WTC11 (cell line): Measurements from ENCODE around the gene KDM2A. TPM values are rescaled to one million over a fixed set of nuclear protein-coding genes. Genes with fewer than 3 reads are reported as not detected.

Experiments used
- ATAC-seq: fragments of 200-7000 bp; cut with Tn5 transposase; 2 replicates; pipeline ENCODE4 v1.10.0; 2021; ENCODE audit warnings: mild to moderate bottlenecking, moderate library complexity
- CTCF ChIA-PET: fragments of 300-600 bp; sonication (Branson Sonifier 250); formaldehyde crosslinking; loops from one replicate; lab custom pipeline; 2021; ENCODE audit warnings: antibody characterized with exemption; lab: Charles Lee
- POLR2A ChIA-PET: fragments of 350-600 bp; sonication (Branson Sonifier 250); formaldehyde crosslinking; loops from one replicate; lab custom pipeline; 2021; ENCODE audit warnings: antibody characterized with exemption; lab: Charles Lee
- DNase-seq: peaks from one replicate; pipeline ENCODE4 v3.0.0; 2021; ENCODE audit warnings: low spot score
- H3K27ac Mint-ChIP-seq: 2 replicates; pipeline ENCODE4 v1.8.0; 2021; ENCODE audit warnings: mixed read lengths
- H3K27me3 Mint-ChIP-seq: 2 replicates; pipeline ENCODE4 v1.8.0; 2021; ENCODE audit warnings: low read depth, mild to moderate bottlenecking, moderate library complexity, mixed read lengths
- H3K36me3 Mint-ChIP-seq: 2 replicates; pipeline ENCODE4 v1.8.0; 2021; ENCODE audit warnings: mixed read lengths
- H3K4me1 Mint-ChIP-seq: 2 replicates; pipeline ENCODE4 v1.8.0; 2022; ENCODE audit warnings: mixed read lengths
- H3K4me3 Mint-ChIP-seq: 2 replicates; pipeline ENCODE4 v1.8.0; 2021; ENCODE audit warnings: mild to moderate bottlenecking, moderate library complexity, mixed read lengths
- H3K9me3 Mint-ChIP-seq: 2 replicates; pipeline ENCODE4 v1.8.0; 2021; ENCODE audit warnings: mixed read lengths
- CBFB ChIP-seq: sonication (generic); formaldehyde crosslinking; IDR thresholded peaks from 2 replicates; pipeline ENCODE4 v1.8.1; 2022; ENCODE audit warnings: mild to moderate bottlenecking, low read depth, missing genetic modification reagents
- CREB1 ChIP-seq: sonication (generic); formaldehyde crosslinking; IDR thresholded peaks from 2 replicates; pipeline ENCODE4 v1.8.0; 2023; ENCODE audit warnings: mild to moderate bottlenecking, missing genetic modification reagents
- CREM ChIP-seq: sonication (generic); formaldehyde crosslinking; IDR thresholded peaks from 2 replicates; pipeline ENCODE4 v1.8.1; 2022; ENCODE audit warnings: mild to moderate bottlenecking, missing genetic modification reagents, moderate library complexity
- ELF4 ChIP-seq: sonication (generic); formaldehyde crosslinking; IDR thresholded peaks from 2 replicates; pipeline ENCODE4 v1.8.1; 2022; ENCODE audit warnings: low read depth, mild to moderate bottlenecking, moderate library complexity, missing genetic modification reagents
- ESRRA ChIP-seq: sonication (generic); formaldehyde crosslinking; IDR thresholded peaks from 2 replicates; pipeline ENCODE4 v1.8.1; 2022; ENCODE audit warnings: mild to moderate bottlenecking, missing genetic modification reagents, borderline replicate concordance
- ETV6 ChIP-seq: sonication (generic); formaldehyde crosslinking; IDR thresholded peaks from 2 replicates; pipeline ENCODE4 v1.8.1; 2022; ENCODE audit warnings: mild to moderate bottlenecking, missing genetic modification reagents
- FOXK1 ChIP-seq: sonication (generic); formaldehyde crosslinking; IDR thresholded peaks from 2 replicates; pipeline ENCODE4 v1.8.0; 2022; ENCODE audit warnings: mild to moderate bottlenecking, moderate library complexity, missing genetic modification reagents
- FOXP4 ChIP-seq: sonication (generic); formaldehyde crosslinking; IDR thresholded peaks from 2 replicates; pipeline ENCODE4 v1.8.0; 2022; ENCODE audit warnings: mild to moderate bottlenecking, missing genetic modification reagents
- IRF2 ChIP-seq: sonication (generic); formaldehyde crosslinking; IDR thresholded peaks from 2 replicates; pipeline ENCODE4 v1.8.0; 2022; ENCODE audit warnings: low read depth, missing genetic modification reagents, borderline replicate concordance
- MYBL2 ChIP-seq: sonication (generic); formaldehyde crosslinking; IDR thresholded peaks from 2 replicates; pipeline ENCODE4 v1.8.1; 2023; ENCODE audit warnings: mild to moderate bottlenecking, moderate library complexity, missing genetic modification reagents
- NFATC4 ChIP-seq: fragments of 250-450 bp; sonication (Bioruptor Pico); IDR thresholded peaks from 2 replicates; pipeline ENCODE4 v1.9.0; 2021; ENCODE audit warnings: mild to moderate bottlenecking
- NFYB ChIP-seq: sonication (generic); formaldehyde crosslinking; conservative IDR thresholded peaks from 2 replicates; pipeline ENCODE4 v1.8.0; 2022; ENCODE audit warnings: low read depth, missing genetic modification reagents
- RORB ChIP-seq: fragments of 250-450 bp; sonication (Bioruptor Pico); IDR thresholded peaks from 2 replicates; pipeline ENCODE4 v1.9.0; 2021; ENCODE audit warnings: mild to moderate bottlenecking
- SMAD4 ChIP-seq: sonication (generic); formaldehyde crosslinking; IDR thresholded peaks from 2 replicates; pipeline ENCODE4 v1.8.0; 2022; ENCODE audit warnings: mild to moderate bottlenecking, missing genetic modification reagents
- STAT6 ChIP-seq: sonication (generic); formaldehyde crosslinking; conservative IDR thresholded peaks from 2 replicates; pipeline ENCODE4 v1.8.1; 2023; ENCODE audit warnings: mild to moderate bottlenecking, low read depth, missing genetic modification reagents, moderate library complexity
- TP53 ChIP-seq: sonication (generic); formaldehyde crosslinking; IDR thresholded peaks from 2 replicates; pipeline ENCODE4 v1.8.1; 2023; ENCODE audit warnings: mild to moderate bottlenecking, missing genetic modification reagents
- ZBTB21 ChIP-seq: sonication (generic); formaldehyde crosslinking; IDR thresholded peaks from 2 replicates; pipeline ENCODE4 v1.8.1; 2023; ENCODE audit warnings: mild to moderate bottlenecking, missing genetic modification reagents, borderline replicate concordance
- ZMAT4 ChIP-seq: fragments of 250-450 bp; sonication (Bioruptor Pico); IDR thresholded peaks from 2 replicates; pipeline ENCODE4 v1.9.0; 2021; ENCODE audit warnings: mild to moderate bottlenecking
- ZNF121 ChIP-seq: sonication (generic); formaldehyde crosslinking; IDR thresholded peaks from 2 replicates; pipeline ENCODE4 v1.8.0; 2023; ENCODE audit warnings: missing genetic modification reagents
- ZNF232 ChIP-seq: sonication (generic); formaldehyde crosslinking; IDR thresholded peaks from 2 replicates; pipeline ENCODE4 v1.8.0; 2022; ENCODE audit warnings: mild to moderate bottlenecking, missing genetic modification reagents
- ZNF317 ChIP-seq: sonication (generic); formaldehyde crosslinking; IDR thresholded peaks from 2 replicates; pipeline ENCODE4 v1.8.1; 2023; ENCODE audit warnings: low read depth, mild to moderate bottlenecking, moderate library complexity, missing genetic modification reagents, borderline replicate concordance
- ZNF396 ChIP-seq: fragments of 250-450 bp; sonication (Bioruptor Pico); IDR thresholded peaks from 2 replicates; pipeline ENCODE4 v1.8.0; 2021; ENCODE audit warnings: mild to moderate bottlenecking, moderate library complexity, borderline replicate concordance
- ZNF423 ChIP-seq: fragments of 250-450 bp; sonication (Bioruptor Pico); IDR thresholded peaks from 2 replicates; pipeline ENCODE4 v2.1.2; 2022; ENCODE audit warnings: mild to moderate bottlenecking, moderate library complexity
- total RNA-seq: library from RNA; stranded (reverse); gene quantifications from 3 replicates; pipeline ENCODE4 v1.2.3, GENCODE V29; 2021
- TF ChIP-seq, protein P1 (sequence below): sonication (generic); formaldehyde crosslinking; IDR thresholded peaks from 2 replicates; pipeline ENCODE4 v1.8.0; 2023; ENCODE audit warnings: mild to moderate bottlenecking, missing genetic modification reagents
- TF ChIP-seq, protein P2 (sequence below): sonication (generic); formaldehyde crosslinking; IDR thresholded peaks from 2 replicates; pipeline ENCODE4 v1.8.1; 2023; ENCODE audit warnings: mild to moderate bottlenecking, missing genetic modification reagents, moderate library complexity

Gene KDM2A
- total RNA-seq, 1 experiment from 2014 or later: 58.0 TPM

- TF ChIP-seq, protein P1, sequence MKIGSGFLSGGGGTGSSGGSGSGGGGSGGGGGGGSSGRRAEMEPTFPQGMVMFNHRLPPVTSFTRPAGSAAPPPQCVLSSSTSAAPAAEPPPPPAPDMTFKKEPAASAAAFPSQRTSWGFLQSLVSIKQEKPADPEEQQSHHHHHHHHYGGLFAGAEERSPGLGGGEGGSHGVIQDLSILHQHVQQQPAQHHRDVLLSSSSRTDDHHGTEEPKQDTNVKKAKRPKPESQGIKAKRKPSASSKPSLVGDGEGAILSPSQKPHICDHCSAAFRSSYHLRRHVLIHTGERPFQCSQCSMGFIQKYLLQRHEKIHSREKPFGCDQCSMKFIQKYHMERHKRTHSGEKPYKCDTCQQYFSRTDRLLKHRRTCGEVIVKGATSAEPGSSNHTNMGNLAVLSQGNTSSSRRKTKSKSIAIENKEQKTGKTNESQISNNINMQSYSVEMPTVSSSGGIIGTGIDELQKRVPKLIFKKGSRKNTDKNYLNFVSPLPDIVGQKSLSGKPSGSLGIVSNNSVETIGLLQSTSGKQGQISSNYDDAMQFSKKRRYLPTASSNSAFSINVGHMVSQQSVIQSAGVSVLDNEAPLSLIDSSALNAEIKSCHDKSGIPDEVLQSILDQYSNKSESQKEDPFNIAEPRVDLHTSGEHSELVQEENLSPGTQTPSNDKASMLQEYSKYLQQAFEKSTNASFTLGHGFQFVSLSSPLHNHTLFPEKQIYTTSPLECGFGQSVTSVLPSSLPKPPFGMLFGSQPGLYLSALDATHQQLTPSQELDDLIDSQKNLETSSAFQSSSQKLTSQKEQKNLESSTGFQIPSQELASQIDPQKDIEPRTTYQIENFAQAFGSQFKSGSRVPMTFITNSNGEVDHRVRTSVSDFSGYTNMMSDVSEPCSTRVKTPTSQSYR (CRISPR knock-in tag): no peak
- TF ChIP-seq ZBTB21 (CRISPR knock-in tag): no peak
- TF ChIP-seq NFATC4 (CRISPR knock-in tag): no peak
- TF ChIP-seq ESRRA: no peak
- no peak for TF ChIP-seq TP53 (CRISPR knock-in tag)
Measured at GRCh38 chr11:67083786-67084366, 35.2 kb upstream of the KDM2A start (continued).

GRCh38 chr11:67085617-67086016, 33.4 kb upstream of the KDM2A start:
- ChIA-PET POLR2A (no interaction called here), CTCF (no interaction called here)
- Mint-ChIP-seq H3K4me1 (peaks cover 14% of the 10 kb centered on the region), H3K36me3 (no peaks in the 10 kb centered on the region), H3K4me3 (no peak overlapping the region)
- no peak for DNase-seq
- TF ChIP-seq FOXK1 (CRISPR knock-in tag) (no peak), CBFB (CRISPR knock-in tag) (no peak), CREM (no peak), CREB1 (CRISPR knock-in tag) (no peak), ZNF121 (CRISPR knock-in tag) (no peak)
- TF ChIP-seq, all 79 proteins: peak for 0
- Mint-ChIP-seq H3K9me3 (no peaks in the 10 kb centered on the region), H3K27me3 (no peaks in the 10 kb centered on the region), H3K27ac (no peak overlapping the region)
- ATAC-seq: no peak

DNA sequence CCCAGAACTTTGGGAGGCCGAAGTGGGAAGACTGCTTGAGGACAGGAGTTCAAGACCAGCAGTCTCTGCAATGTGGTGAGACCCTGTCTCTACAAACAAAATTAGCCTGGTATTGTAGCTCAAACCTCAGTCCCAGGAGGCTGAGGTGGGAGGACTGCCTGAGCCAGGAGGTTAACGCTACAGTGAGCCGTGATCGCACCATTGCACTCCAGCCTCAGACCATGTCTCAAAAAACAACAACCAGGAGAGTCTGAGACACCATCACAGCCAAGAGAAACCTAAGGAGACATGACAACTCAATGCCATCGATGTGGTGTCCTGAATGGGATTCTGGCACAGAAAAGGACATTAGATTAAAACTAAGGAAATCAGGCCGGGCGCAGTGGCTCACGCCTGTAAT, 28.3 kb upstream of the KDM2A start:
- CTCF ChIA-PET: no interaction called here
- ATAC-seq (no peak), DNase-seq (no peak)
- POLR2A ChIA-PET: no interaction called here
- H3K27me3 Mint-ChIP-seq: no peaks in the 10 kb centered on the region
- no peaks in the 10 kb centered on the region for H3K36me3 Mint-ChIP-seq
- no peak for TF ChIP-seq IRF2 (CRISPR knock-in tag)
- no peak for TF ChIP-seq ZNF396 (CRISPR knock-in tag)
- no peak for TF ChIP-seq ETV6 (CRISPR knock-in tag)
- TF ChIP-seq ZNF423 (CRISPR knock-in tag): no peak
- no peak for TF ChIP-seq ZNF232 (CRISPR knock-in tag)
- TF ChIP-seq ELF4 (CRISPR knock-in tag): no peak
- no peak for TF ChIP-seq MYBL2 (CRISPR knock-in tag)
- TF ChIP-seq FOXP4 (CRISPR knock-in tag): no peak
- TF ChIP-seq STAT6 (CRISPR knock-in tag): no peak
- TF ChIP-seq ZNF317 (CRISPR knock-in tag): no peak
- no peak for TF ChIP-seq ZMAT4 (CRISPR knock-in tag)
- TF ChIP-seq, protein P2, sequence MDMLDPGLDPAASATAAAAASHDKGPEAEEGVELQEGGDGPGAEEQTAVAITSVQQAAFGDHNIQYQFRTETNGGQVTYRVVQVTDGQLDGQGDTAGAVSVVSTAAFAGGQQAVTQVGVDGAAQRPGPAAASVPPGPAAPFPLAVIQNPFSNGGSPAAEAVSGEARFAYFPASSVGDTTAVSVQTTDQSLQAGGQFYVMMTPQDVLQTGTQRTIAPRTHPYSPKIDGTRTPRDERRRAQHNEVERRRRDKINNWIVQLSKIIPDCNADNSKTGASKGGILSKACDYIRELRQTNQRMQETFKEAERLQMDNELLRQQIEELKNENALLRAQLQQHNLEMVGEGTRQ: no peak
- TF ChIP-seq CREM: no peak
- no peak for TF ChIP-seq RORB (CRISPR knock-in tag)
- no peak for TF ChIP-seq SMAD4
- TF ChIP-seq NFYB (CRISPR knock-in tag): no peak
- no peak for TF ChIP-seq FOXK1 (CRISPR knock-in tag)
- no peaks in the 10 kb centered on the region for H3K9me3 Mint-ChIP-seq
- peaks cover 6% of the 10 kb centered on the region for H3K4me1 Mint-ChIP-seq
- no peak overlapping the region for H3K4me3 Mint-ChIP-seq
- H3K27ac Mint-ChIP-seq: no peak overlapping the region
